GM12878 (cell line): ENCODE measurements around the gene PCNX1. TPM values are rescaled to one million over a fixed set of nuclear protein-coding genes. Genes with fewer than 3 reads are reported as not detected.
A peak's percentile ranks its signal among the peaks of the same experiment; 100 is the strongest.

Source experiments
- ATAC-seq: fragments of 200-7000 bp; cut with Tn5 transposase; 3 replicates; pipeline ENCODE4 v1.9.1; 2020; ENCODE audit warnings: mild to moderate bottlenecking, moderate library complexity
- BruUV-seq: library from RNA; stranded (reverse); fragments of 400-500 nt; replicated peaks from 2 replicates; lab custom pipeline; 2021; lab: Mats Ljungman, UMichigan
- CTCF ChIA-PET: fragments of 300-600 bp; sonication (Branson Sonifier 250); formaldehyde crosslinking; extraction: SDS; loops from one replicate; lab custom pipeline; 2021; ENCODE audit warnings: inconsistent platforms; lab: Yijun Ruan, JAX
- POLR2A ChIA-PET: fragments of 350-600 bp; formaldehyde crosslinking; extraction: SDS; loops from one replicate; lab custom pipeline; 2021; ENCODE audit warnings: inconsistent platforms; lab: Charles Lee
- RAD21 ChIA-PET: fragments of 300-600 bp; sonication (Branson Sonifier 250); formaldehyde crosslinking; loops from one replicate; lab custom pipeline; 2023; ENCODE audit warnings: antibody characterized with exemption; ENCODE audit not compliant: unreplicated experiment; lab: Charles Lee
- SMC1A ChIA-PET: fragments of 300-600 bp; sonication (Branson Sonifier 250); formaldehyde crosslinking; loops from one replicate; lab custom pipeline; 2023; ENCODE audit not compliant: unreplicated experiment, uncharacterized antibody; lab: Charles Lee
- DNase-seq: peaks from one replicate; pipeline ENCODE4 v3.0.0-alpha.2; 2011; ENCODE audit warnings: low read depth, low spot score
- FAIRE-seq: peaks from 3 replicates; lab custom pipeline; 2011; peaks lifted over from hg19 to GRCh38; lab: Jason Lieb, UNC
- H2AFZ ChIP-seq: 2 replicates; pipeline ENCODE4 v1.6.0; 2011; ENCODE audit warnings: low read depth, low read length, control low read depth; ENCODE audit not compliant: control insufficient read depth
- H3K27ac ChIP-seq: 2 replicates; pipeline ENCODE4 v1.5.1; 2011; ENCODE audit warnings: control low read depth; ENCODE audit not compliant: control insufficient read depth, insufficient read depth
- H3K27me3 ChIP-seq, 2 experiments: replicated peaks in 1 of 2; 2 replicates each; pipeline versions ENCODE4 v1.6.0 to v1.6.1; 2011; ENCODE audit warnings: low read length in 1 of 2; ENCODE audit not compliant: control insufficient read depth in 2 of 2, insufficient read depth in 2 of 2
- H3K36me3 ChIP-seq, 2 experiments: 2 replicates each; pipeline ENCODE4 v1.5.1; 2011; ENCODE audit warnings: low read length in 1 of 2; ENCODE audit not compliant: control insufficient read depth in 2 of 2, insufficient read depth in 2 of 2
- H3K4me1 ChIP-seq: 2 replicates; pipeline ENCODE4 v1.6.1; 2011; ENCODE audit warnings: mild to moderate bottlenecking, low read length, moderate library complexity, mixed read lengths; ENCODE audit not compliant: control insufficient read depth, insufficient read depth
- H3K4me2 ChIP-seq: 2 replicates; pipeline ENCODE4 v1.6.0; 2011; ENCODE audit warnings: control low read depth; ENCODE audit not compliant: control insufficient read depth, insufficient read depth
- H3K4me3 ChIP-seq: fragments of 200-600 bp; sonication (generic); 2 replicates; pipeline ENCODE4 v1.5.1; 2016
- H3K79me2 ChIP-seq: 2 replicates; pipeline ENCODE4 v1.6.0; 2011; ENCODE audit warnings: low read length; ENCODE audit not compliant: control insufficient read depth, insufficient read depth
- H3K9ac ChIP-seq: 2 replicates; pipeline ENCODE4 v1.8.0; 2011; ENCODE audit warnings: low read length, control low read depth, mixed read lengths; ENCODE audit not compliant: control insufficient read depth, insufficient read depth
- H3K9me3 ChIP-seq: replicated peaks from 3 replicates; pipeline ENCODE4 v1.5.1; 2011; ENCODE audit warnings: mild to moderate bottlenecking, low read length; ENCODE audit not compliant: control insufficient read depth, insufficient read depth
- H4K20me1 ChIP-seq: 2 replicates; pipeline ENCODE4 v1.6.0; 2011; ENCODE audit not compliant: control insufficient read depth, insufficient read depth
- ATF2 ChIP-seq: IDR thresholded peaks from 2 replicates; pipeline ENCODE4 v1.6.1; 2012; ENCODE audit warnings: low read length, inconsistent platforms
- BRCA1 ChIP-seq: IDR thresholded peaks from 2 replicates; pipeline ENCODE4 v1.6.1; 2011; ENCODE audit warnings: low read depth, low read length, improper control_type of control experiment
- EGR1 ChIP-seq, 2 experiments: IDR thresholded peaks; 1 replicate in 1 of 2; 2 replicates in 1 of 2; pipeline ENCODE4 v1.6.1; 2011 to 2012; ENCODE audit warnings: low read depth in 2 of 2, low read length in 2 of 2, borderline replicate concordance in 1 of 2, mild to moderate bottlenecking in 1 of 2, moderate library complexity in 1 of 2
- GABPA ChIP-seq: IDR thresholded peaks from 2 replicates; pipeline ENCODE4 v1.6.1; 2014; ENCODE audit warnings: antibody characterized with exemption, low read depth, mild to moderate bottlenecking, inconsistent platforms
- MEF2B ChIP-seq: fragments of 450-650 bp; IDR thresholded peaks from 2 replicates; pipeline ENCODE4 v1.6.1; 2018; ENCODE audit warnings: mild to moderate bottlenecking, moderate library complexity; ENCODE audit not compliant: partially characterized antibody, poor library complexity, severe bottlenecking
- NBN ChIP-seq: fragments of 450-650 bp; IDR thresholded peaks from 2 replicates; pipeline ENCODE4 v1.6.1; 2016
- RAD51 ChIP-seq: fragments of 450-650 bp; IDR thresholded peaks from 2 replicates; pipeline ENCODE4 v1.6.1; 2016; ENCODE audit warnings: moderate library complexity, mild to moderate bottlenecking, inconsistent platforms
- RFX5 ChIP-seq: IDR thresholded peaks from 2 replicates; pipeline ENCODE4 v1.6.1; 2011; ENCODE audit warnings: low read depth, low read length, improper control_type of control experiment
- TCF12 ChIP-seq: IDR thresholded peaks from 2 replicates; pipeline ENCODE4 v1.6.1; 2011; ENCODE audit warnings: low read depth, mild to moderate bottlenecking, low read length
- YY1 ChIP-seq: IDR thresholded peaks from 2 replicates; pipeline ENCODE4 v1.6.1; 2011; ENCODE audit warnings: low read depth, mild to moderate bottlenecking, low read length
- whole genome bisulfite sequencing: methylation state at CpG from one replicate; pipeline ENCODE4 v1.1.6; 2016; ENCODE audit warnings: low lambda C conversion rate; ENCODE audit not compliant: insufficient replicate concordance, insufficient coverage; ENCODE audit errors: missing lambda C conversion rate; 5-methylcytosine and 5-hydroxymethylcytosine counted together
- in situ Hi-C: fragments of 300-500 bp; cut with MboI; formaldehyde crosslinking; loops from 9 replicates; pipeline ENCODE4 v1.14.3; 2018; ENCODE audit warnings: mixed read lengths
- intact Hi-C: fragments of 100-400 bp; cut with micrococcal nuclease; formaldehyde crosslinking; loops from one replicate; pipeline ENCODE4 v1.14.2; 2022; ENCODE audit not compliant: unreplicated experiment
- polyA plus RNA-seq, 11 experiments: library from polyadenylated mRNA; depleted of rRNA in 4 of 11; unstranded in 6 of 11; stranded (reverse) in 5 of 11; fragments of >200 nt; fragmentation: Nextera tagmentation in 4 of 11; fragmentation: Illumina TruSeq in 1 of 11; extraction: Ambion mirVana in 4 of 11; extraction: Trizol in 1 of 11; gene quantifications; 1 replicate in 1 of 11; 2 replicates in 10 of 11; pipeline versions ENCODE4 v1.2.1 to v1.2.3, GENCODE V29; 2011 to 2016; ENCODE audit warnings: inconsistent platforms in 2 of 11, missing spikeins in 2 of 11, low read depth in 1 of 11
- total RNA-seq, 4 experiments: library from RNA; depleted of rRNA in 3 of 4; stranded (reverse); fragments of >200 nt in 3 of 4; fragmentation: Illumina TruSeq in 1 of 4; extraction: Trizol in 1 of 4; gene quantifications; 2 replicates each; pipeline versions ENCODE4 v1.2.1 to v1.2.3, GENCODE V29; 2013 to 2021
- TF ChIP-seq, protein P1 (sequence below): fragments of 450-650 bp; IDR thresholded peaks from 2 replicates; pipeline ENCODE4 v1.6.1; 2017; ENCODE audit warnings: antibody characterized with exemption, mild to moderate bottlenecking, moderate library complexity
- TF ChIP-seq, protein P2 (sequence below): IDR thresholded peaks from 2 replicates; pipeline ENCODE4 v1.6.1; 2012; ENCODE audit warnings: low read depth, low read length, improper control_type of control experiment

Gene PCNX1
- total and polyA plus RNA-seq, 10 of the 15 experiments (the other 5 are each of a cell fraction or from before 2014, with no cell fraction given) = 4.6 to 53.9 (median 20.5) TPM

GRCh38 chr14:70871863-70872677 is 35.2 kb upstream of the PCNX1 start:
- WGBS = 27% methylated on average over 10 of the region's 10 CpGs
- Histone ChIP-seq H3K9me3 (peaks cover 14% of the 10 kb centered on the region; the same call in 2 of the 3 replicates), H2AFZ (peak overlapping the region; percentile 53), H3K36me3 (no peaks in the 10 kb centered on the region), H3K27ac (peak overlapping the region; percentile 76), H3K27me3 (no peaks in the 10 kb centered on the region), H3K4me3 (peak overlapping the region; percentile 22; the same call in 1 of the 2 replicates), H3K79me2 (no peaks in the 10 kb centered on the region), H3K4me1 (peaks cover 14% of the 10 kb centered on the region), H4K20me1 (no peaks in the 10 kb centered on the region), H3K9ac (peak overlapping the region; percentile 11; the same call in 1 of the 2 replicates), H3K4me2 (peak overlapping the region; percentile 54)
- peak; percentile 44 for FAIRE-seq
- ChIA-PET POLR2A (interaction anchor here (0.7 to 1.3 kb wide), 6 partner anchors 10 to 50 kb away, joined by 3 to 10 read pairs (median 3); partner anchors contain the start of gene PCNX1), SMC1A (interaction anchor here (0.7 to 7.1 kb wide), 15 partner anchors 11 to 360 kb away, joined by 3 to 89 read pairs (median 4); no protein-coding TSS in a partner anchor), CTCF (interaction anchor here (1.0 to 5.3 kb wide), 14 partner anchors 12 to 248 kb away, joined by 3 to 46 read pairs (median 3); partner anchors contain the start of gene PCNX1), RAD21 (interaction anchor here (0.6 to 4.0 kb wide), 10 partner anchors 10 to 86 kb away, joined by 3 to 28 read pairs (median 4); partner anchors contain the start of gene PCNX1)
- intact Hi-C loops (loop anchor here (5.0 kb wide), 1 partner anchor 35 kb away; the partner anchor contains the start of gene PCNX1), in situ Hi-C loops (no loop called here)
- TSS peak; percentile 90 for BruUV-seq
- peak; percentile 87 for ATAC-seq
- DNase-seq = no peak
- no peak for TF ChIP-seq TCF12
- TF ChIP-seq GABPA = no peak
- TF ChIP-seq RFX5 = no peak
- no peak for TF ChIP-seq EGR1 (IDR thresholded peaks at IDR 0.05; ENCODE audit: borderline replicate concordance in 1 of 2, low read depth in 2 of 2, low read length in 2 of 2)
- TF ChIP-seq, protein P1, sequence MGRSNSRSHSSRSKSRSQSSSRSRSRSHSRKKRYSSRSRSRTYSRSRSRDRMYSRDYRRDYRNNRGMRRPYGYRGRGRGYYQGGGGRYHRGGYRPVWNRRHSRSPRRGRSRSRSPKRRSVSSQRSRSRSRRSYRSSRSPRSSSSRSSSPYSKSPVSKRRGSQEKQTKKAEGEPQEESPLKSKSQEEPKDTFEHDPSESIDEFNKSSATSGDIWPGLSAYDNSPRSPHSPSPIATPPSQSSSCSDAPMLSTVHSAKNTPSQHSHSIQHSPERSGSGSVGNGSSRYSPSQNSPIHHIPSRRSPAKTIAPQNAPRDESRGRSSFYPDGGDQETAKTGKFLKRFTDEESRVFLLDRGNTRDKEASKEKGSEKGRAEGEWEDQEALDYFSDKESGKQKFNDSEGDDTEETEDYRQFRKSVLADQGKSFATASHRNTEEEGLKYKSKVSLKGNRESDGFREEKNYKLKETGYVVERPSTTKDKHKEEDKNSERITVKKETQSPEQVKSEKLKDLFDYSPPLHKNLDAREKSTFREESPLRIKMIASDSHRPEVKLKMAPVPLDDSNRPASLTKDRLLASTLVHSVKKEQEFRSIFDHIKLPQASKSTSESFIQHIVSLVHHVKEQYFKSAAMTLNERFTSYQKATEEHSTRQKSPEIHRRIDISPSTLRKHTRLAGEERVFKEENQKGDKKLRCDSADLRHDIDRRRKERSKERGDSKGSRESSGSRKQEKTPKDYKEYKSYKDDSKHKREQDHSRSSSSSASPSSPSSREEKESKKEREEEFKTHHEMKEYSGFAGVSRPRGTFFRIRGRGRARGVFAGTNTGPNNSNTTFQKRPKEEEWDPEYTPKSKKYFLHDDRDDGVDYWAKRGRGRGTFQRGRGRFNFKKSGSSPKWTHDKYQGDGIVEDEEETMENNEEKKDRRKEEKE = no peak
- TF ChIP-seq, protein P2, sequence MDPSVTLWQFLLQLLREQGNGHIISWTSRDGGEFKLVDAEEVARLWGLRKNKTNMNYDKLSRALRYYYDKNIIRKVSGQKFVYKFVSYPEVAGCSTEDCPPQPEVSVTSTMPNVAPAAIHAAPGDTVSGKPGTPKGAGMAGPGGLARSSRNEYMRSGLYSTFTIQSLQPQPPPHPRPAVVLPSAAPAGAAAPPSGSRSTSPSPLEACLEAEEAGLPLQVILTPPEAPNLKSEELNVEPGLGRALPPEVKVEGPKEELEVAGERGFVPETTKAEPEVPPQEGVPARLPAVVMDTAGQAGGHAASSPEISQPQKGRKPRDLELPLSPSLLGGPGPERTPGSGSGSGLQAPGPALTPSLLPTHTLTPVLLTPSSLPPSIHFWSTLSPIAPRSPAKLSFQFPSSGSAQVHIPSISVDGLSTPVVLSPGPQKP = no peak
- peak; percentile 60 for TF ChIP-seq NBN
- TF ChIP-seq ATF2 = no peak
- peak; percentile 29 for TF ChIP-seq MEF2B
- TF ChIP-seq YY1 = 0 out of 2 replicates have a peak, but pooled peaks have one; percentile 36
- peak; percentile 78 for TF ChIP-seq RAD51
- TF ChIP-seq BRCA1 = no peak
